Loucy (cell line): ENCODE results near the gene NFATC2IP.

Source experiments
- CTCF ChIP-seq: fragments of 200-600 bp; sonication (generic); conservative IDR thresholded peaks from 2 replicates; pipeline ENCODE4 v1.5.1; 2014; ENCODE audit warnings: mild to moderate bottlenecking, antibody characterized with exemption, low read length
- EZH2phosphoT487 ChIP-seq: fragments of 200-600 bp; IDR thresholded peaks from 2 replicates; pipeline ENCODE4 v1.6.1; 2018; ENCODE audit warnings: antibody characterized with exemption, mild to moderate bottlenecking, moderate library complexity, borderline replicate concordance

DNA sequence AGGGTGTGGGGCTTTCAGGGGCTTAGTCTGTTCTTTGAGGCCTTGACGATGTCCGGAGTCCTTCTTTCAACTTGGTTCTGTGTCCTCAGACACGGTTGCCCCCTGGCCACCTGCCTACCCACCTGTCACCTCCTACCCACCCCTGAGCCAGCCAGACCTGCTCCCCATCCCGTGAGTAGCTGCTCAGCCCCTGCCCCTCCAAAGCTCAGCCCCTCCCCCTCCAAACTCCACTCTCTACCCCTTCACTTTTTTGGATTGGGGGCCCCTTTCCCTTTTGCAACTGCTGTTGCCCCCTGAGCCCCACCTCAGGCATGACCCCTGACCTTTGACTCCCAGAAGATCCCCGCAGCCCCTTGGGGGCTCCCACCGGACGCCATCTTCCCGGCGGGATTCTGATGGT lies 35.3 kb downstream of the NFATC2IP start:
- TF ChIP-seq CTCF (no peak), EZH2phosphoT487 (no peak)
